ENCODE measurements around the gene UTF1. TPM values are rescaled to one million over a fixed set of nuclear protein-coding genes. Genes with fewer than 3 reads are reported as not detected.

UTF1 gene
- total RNA-seq, 1 donor from 2014 or later: not detected

GRCh38 chr10:133252223-133252552 is 22.2 kb downstream of the UTF1 start:
- Histone ChIP-seq H3K79me2 (ENCODE audit: low read depth) (no peaks in the 10 kb centered on the region), H3K27me3 (no peaks in the 10 kb centered on the region), H3K36me3 (no peaks in the 10 kb centered on the region), H3K9ac (no peak overlapping the region), H3K4me3 (no peak overlapping the region), H3F3A (ENCODE audit: low read depth) (peaks cover 4% of the 10 kb centered on the region), H3K27ac (no peak overlapping the region), H3K9me3 (ENCODE audit: low read depth) (no peaks in the 10 kb centered on the region), H3K4me1 (peaks cover 10% of the 10 kb centered on the region), H4K20me1 (ENCODE audit: low read depth) (no peaks in the 10 kb centered on the region), H2AFZ (replicated peaks) (no peak overlapping the region), H3K4me2 (no peak overlapping the region)
- Mint-ChIP-seq H3K27ac (no peak overlapping the region), H3K36me3 (no peaks in the 10 kb centered on the region), H3K4me1 (peaks cover 19% of the 10 kb centered on the region), H3K9me3 (no peaks in the 10 kb centered on the region), H3K27me3 (ENCODE audit: insufficient read depth, low read depth) (peaks cover 12% of the 10 kb centered on the region), H3K4me3 (no peak overlapping the region)
- TF ChIP-seq CTCF (IDR thresholded peaks at IDR 0.05) (no peak), EZH2 (IDR thresholded peaks at IDR 0.05) (no peak), EZH2phosphoT487 (IDR thresholded peaks at IDR 0.05) (no peak)
- no peak for DNase-seq (ENCODE audit: low spot score)

GRCh38 chr10:133253361-133253955 is 23.4 kb downstream of the UTF1 start:
- no peak overlapping the region for H3K4me3 ChIP-seq
- H3K36me3 ChIP-seq: no peaks in the 10 kb centered on the region
- H3K9me3 ChIP-seq (ENCODE audit: low read depth): no peaks in the 10 kb centered on the region
- peaks cover 21% of the 10 kb centered on the region for H3K4me1 Mint-ChIP-seq
- no peak overlapping the region for H3K9ac ChIP-seq
- H3K36me3 Mint-ChIP-seq: no peaks in the 10 kb centered on the region
- peaks cover 8% of the 10 kb centered on the region for H3F3A ChIP-seq (ENCODE audit: low read depth)
- H3K27ac Mint-ChIP-seq: no peak overlapping the region
- H3K27ac ChIP-seq: no peak overlapping the region
- no peak overlapping the region for H2AFZ ChIP-seq (replicated peaks)
- TF ChIP-seq EZH2phosphoT487 (IDR thresholded peaks at IDR 0.05): no peak
- no peak for TF ChIP-seq EZH2 (IDR thresholded peaks at IDR 0.05)
- no peak for TF ChIP-seq CTCF (IDR thresholded peaks at IDR 0.05)
- H3K4me3 Mint-ChIP-seq: no peak overlapping the region
- H3K79me2 ChIP-seq (ENCODE audit: low read depth): no peaks in the 10 kb centered on the region
- peaks cover 12% of the 10 kb centered on the region for H3K27me3 Mint-ChIP-seq (ENCODE audit: insufficient read depth, low read depth)
- no peaks in the 10 kb centered on the region for H3K27me3 ChIP-seq
- peaks cover 10% of the 10 kb centered on the region for H3K4me1 ChIP-seq
- no peak for DNase-seq (ENCODE audit: low spot score)
- no peaks in the 10 kb centered on the region for H4K20me1 ChIP-seq (ENCODE audit: low read depth)
- no peak overlapping the region for H3K4me2 ChIP-seq
- no peaks in the 10 kb centered on the region for H3K9me3 Mint-ChIP-seq

- Histone ChIP-seq H3K9ac (no peak overlapping the region), H4K20me1 (ENCODE audit: low read depth) (no peaks in the 10 kb centered on the region), H3K4me2 (no peak overlapping the region), H3K4me3 (no peak overlapping the region), H3K27ac (no peak overlapping the region), H3K4me1 (peaks cover 10% of the 10 kb centered on the region), H2AFZ (replicated peaks) (peak overlapping the region; percentile 37), H3K36me3 (no peaks in the 10 kb centered on the region), H3F3A (ENCODE audit: low read depth) (peaks cover 8% of the 10 kb centered on the region), H3K9me3 (ENCODE audit: low read depth) (no peaks in the 10 kb centered on the region), H3K27me3 (no peaks in the 10 kb centered on the region), H3K79me2 (ENCODE audit: low read depth) (no peaks in the 10 kb centered on the region)
- no peaks in the 10 kb centered on the region for H3K36me3 Mint-ChIP-seq
- no peak for DNase-seq (ENCODE audit: low spot score)
- H3K4me1 Mint-ChIP-seq: peaks cover 23% of the 10 kb centered on the region
- peak overlapping the region; percentile 30 for H3K27ac Mint-ChIP-seq
- H3K27me3 Mint-ChIP-seq (ENCODE audit: insufficient read depth, low read depth): peaks cover 11% of the 10 kb centered on the region
- TF ChIP-seq EZH2 (IDR thresholded peaks at IDR 0.05): no peak
- TF ChIP-seq CTCF (IDR thresholded peaks at IDR 0.05): no peak
- TF ChIP-seq EZH2phosphoT487 (IDR thresholded peaks at IDR 0.05): no peak
- no peaks in the 10 kb centered on the region for H3K9me3 Mint-ChIP-seq
- H3K4me3 Mint-ChIP-seq: peak overlapping the region; percentile 7
Measured at GRCh38 chr10:133254421-133255120, 24.6 kb downstream of the UTF1 start.
